ENCODE results near the gene KCNMB1. TPM values are rescaled to one million over a fixed set of nuclear protein-coding genes. Genes with fewer than 3 reads are reported as not detected.

Gene KCNMB1
- total RNA-seq, 1 donor from 2014 or later = 4.9 TPM

DNA sequence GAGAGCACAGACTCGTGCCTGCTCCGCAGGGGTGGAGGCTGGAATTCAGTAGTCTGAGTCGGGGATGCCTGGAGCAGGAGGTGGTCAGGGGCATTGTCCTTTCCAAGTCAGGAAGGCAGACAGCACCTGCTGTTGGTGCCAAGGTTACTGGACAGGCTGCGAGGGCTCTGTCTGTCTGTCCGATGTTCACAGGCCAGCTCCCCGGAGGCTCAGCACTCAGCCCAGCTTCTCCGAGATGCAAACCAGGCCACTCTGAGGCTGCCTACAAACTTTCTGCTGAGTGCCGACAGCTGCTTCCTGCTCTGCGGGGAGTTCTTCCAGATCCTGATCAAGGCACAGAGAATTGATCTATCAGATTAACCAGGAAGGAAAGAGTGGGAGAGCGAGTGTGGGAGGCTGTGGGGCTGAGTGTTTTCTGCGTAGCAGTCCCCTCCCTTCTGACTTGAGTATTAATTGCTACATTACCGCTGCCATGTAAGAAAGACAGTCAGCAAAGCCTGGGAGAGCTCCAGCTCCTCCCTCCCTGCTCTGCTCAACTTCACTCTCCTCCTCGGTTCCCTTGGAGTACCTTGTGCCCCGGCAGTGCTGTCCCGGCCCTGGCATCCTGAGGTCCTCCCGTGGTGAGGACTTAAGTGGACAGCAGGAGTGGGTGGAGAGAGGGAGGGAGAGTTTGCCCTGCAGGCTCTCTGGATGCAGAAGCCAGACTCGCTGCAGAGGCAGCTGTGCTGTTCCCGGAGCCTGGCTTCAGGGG, 36.0 kb downstream of the KCNMB1 start:
- Histone ChIP-seq H3K4me3 (peak overlapping the region; percentile 3 to 37), H3K27ac (peak overlapping the region; percentile 12), H3K9me3 (no peaks in the 10 kb centered on the region), H3K27me3 (no peaks in the 10 kb centered on the region), H3K36me3 (no peaks in the 10 kb centered on the region), H3K4me1 (no peaks in the 10 kb centered on the region)
- no peak for DNase-seq (ENCODE audit: extremely low spot score in 2 of 2)
- intact Hi-C loops (cut with DNase I) = no loop called here
- TF ChIP-seq, protein P1, sequence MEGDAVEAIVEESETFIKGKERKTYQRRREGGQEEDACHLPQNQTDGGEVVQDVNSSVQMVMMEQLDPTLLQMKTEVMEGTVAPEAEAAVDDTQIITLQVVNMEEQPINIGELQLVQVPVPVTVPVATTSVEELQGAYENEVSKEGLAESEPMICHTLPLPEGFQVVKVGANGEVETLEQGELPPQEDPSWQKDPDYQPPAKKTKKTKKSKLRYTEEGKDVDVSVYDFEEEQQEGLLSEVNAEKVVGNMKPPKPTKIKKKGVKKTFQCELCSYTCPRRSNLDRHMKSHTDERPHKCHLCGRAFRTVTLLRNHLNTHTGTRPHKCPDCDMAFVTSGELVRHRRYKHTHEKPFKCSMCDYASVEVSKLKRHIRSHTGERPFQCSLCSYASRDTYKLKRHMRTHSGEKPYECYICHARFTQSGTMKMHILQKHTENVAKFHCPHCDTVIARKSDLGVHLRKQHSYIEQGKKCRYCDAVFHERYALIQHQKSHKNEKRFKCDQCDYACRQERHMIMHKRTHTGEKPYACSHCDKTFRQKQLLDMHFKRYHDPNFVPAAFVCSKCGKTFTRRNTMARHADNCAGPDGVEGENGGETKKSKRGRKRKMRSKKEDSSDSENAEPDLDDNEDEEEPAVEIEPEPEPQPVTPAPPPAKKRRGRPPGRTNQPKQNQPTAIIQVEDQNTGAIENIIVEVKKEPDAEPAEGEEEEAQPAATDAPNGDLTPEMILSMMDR (IDR thresholded peaks at IDR 0.05) = no peak
- TF ChIP-seq POLR2A (IDR thresholded peaks at IDR 0.05) (no peak), POLR2AphosphoS5 (IDR thresholded peaks at IDR 0.05; ENCODE audit: insufficient read depth in 1 of 2, low read depth in 1 of 2) (no peak)

DNA sequence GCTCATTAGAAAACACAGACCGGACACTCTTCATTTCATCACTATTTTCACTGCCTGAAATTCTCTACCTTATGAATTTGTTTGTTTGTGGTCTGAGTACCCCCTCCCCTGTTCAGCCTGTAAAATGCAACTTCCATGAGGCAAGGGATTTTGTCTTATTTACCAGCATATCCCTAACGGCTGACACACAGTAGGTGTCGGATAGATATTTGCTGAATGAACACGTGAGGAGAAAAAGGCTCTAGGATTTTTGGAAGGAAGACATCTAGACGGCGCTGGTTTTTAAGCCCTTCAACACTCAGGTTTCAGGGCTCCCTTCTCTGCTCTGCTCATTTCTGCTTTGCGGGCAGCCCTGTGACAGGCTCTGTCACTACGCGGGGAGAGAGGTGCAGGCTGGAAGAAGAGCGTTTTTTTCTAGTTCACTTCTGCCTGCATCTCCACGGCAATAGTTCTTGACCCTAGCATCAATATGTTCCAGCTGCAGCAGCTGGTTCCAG, 41.0 kb downstream of the KCNMB1 start:
- Histone ChIP-seq H3K27me3 (no peaks in the 10 kb centered on the region), H3K36me3 (no peaks in the 10 kb centered on the region), H3K27ac (peak overlapping the region; percentile 53), H3K4me3 (no peak overlapping the region), H3K9me3 (no peaks in the 10 kb centered on the region), H3K4me1 (no peaks in the 10 kb centered on the region)
- no peak for DNase-seq (ENCODE audit: extremely low spot score in 2 of 2)
- intact Hi-C loops (cut with DNase I) = no loop called here
- TF ChIP-seq, protein P1 (IDR thresholded peaks at IDR 0.05) = no peak

DNA sequence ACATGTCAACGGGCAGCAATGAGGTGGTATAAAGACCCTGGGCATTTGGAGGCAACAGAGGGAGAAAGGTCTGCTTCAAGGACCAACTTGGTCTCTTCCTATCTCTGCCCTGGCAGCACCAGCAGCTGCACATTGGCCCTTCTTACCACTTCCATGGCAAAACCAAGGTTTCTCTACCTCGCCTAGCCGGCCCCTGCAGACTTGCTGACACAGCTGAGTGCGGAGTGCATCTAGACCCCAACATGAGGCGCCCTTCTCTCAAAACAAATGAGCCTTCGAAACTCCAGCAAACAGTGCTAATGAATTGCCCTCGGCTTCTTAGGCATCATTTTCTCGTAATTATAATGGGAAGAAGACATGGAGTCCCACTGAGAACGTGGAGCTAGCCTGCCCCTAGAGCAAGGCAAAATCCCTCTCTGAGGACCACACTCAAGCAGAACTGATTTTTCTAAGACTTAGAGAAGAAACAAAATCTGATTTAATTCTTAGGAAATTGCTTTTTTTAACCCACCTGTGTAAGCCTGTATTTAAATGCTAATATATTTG, 42.1 kb downstream of the KCNMB1 start:
- TF ChIP-seq, protein P1 (IDR thresholded peaks at IDR 0.05) = no peak
- TF ChIP-seq POLR2AphosphoS5 (IDR thresholded peaks at IDR 0.05; ENCODE audit: insufficient read depth in 1 of 2, low read depth in 1 of 2) (no peak), POLR2A (IDR thresholded peaks at IDR 0.05) (no peak)
- no peaks in the 10 kb centered on the region for H3K36me3 ChIP-seq
- intact Hi-C loops (cut with DNase I) = no loop called here
- no peaks in the 10 kb centered on the region for H3K27me3 ChIP-seq
- H3K27ac ChIP-seq = no peak overlapping the region
- no peak overlapping the region for H3K4me3 ChIP-seq
- no peaks in the 10 kb centered on the region for H3K9me3 ChIP-seq
- no peak for DNase-seq (ENCODE audit: extremely low spot score in 2 of 2)
- H3K4me1 ChIP-seq = no peaks in the 10 kb centered on the region

DNA sequence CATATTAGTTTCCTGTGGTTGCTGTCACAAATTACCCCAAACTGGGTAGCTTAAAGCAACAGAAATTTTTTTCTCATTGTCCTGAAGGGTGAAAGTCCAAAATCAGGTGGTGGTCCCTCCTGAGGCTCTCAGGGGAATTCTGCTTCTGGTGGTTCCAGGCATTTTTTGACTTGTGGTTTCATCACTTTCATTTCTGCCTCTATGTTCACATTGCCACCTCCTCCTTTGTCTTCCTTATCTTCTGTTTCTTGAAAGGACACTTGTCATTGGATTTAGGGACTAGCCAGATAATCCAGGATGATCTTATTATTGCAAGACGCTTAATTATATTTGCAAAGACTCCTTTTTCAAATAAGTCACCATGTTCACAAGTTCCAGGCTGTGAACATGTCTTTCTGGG, 43.2 kb downstream of the KCNMB1 start:
- no peak overlapping the region for H3K4me3 ChIP-seq
- H3K27me3 ChIP-seq = no peaks in the 10 kb centered on the region
- no peak overlapping the region for H3K27ac ChIP-seq
- no peak for DNase-seq (ENCODE audit: extremely low spot score in 2 of 2)
- no peaks in the 10 kb centered on the region for H3K36me3 ChIP-seq
- H3K4me1 ChIP-seq = no peaks in the 10 kb centered on the region
- H3K9me3 ChIP-seq = no peaks in the 10 kb centered on the region
- no peak for TF ChIP-seq POLR2A (IDR thresholded peaks at IDR 0.05)
- TF ChIP-seq POLR2AphosphoS5 (IDR thresholded peaks at IDR 0.05; ENCODE audit: insufficient read depth in 1 of 2, low read depth in 1 of 2) = no peak
- TF ChIP-seq, protein P1 (IDR thresholded peaks at IDR 0.05) = no peak
- intact Hi-C loops (cut with DNase I) = no loop called here

DNA sequence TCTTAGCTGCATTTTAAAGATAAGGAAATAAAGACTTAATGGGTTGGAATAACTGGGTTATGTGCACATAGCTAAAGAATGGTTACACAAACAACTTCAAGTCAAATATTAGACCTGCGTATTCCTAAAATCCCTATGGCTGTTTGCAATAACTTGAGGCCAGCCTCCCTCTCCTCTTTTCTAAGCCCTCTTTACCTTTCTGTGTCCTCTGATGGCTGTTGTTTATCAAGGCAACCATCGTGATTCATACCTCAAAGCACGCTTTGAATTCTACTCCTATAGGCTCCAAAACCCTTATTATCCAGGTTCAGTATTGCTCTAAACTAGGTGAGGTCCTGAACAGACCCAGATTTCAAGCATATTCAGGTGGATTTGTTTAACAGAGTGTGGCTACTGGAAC, 46.0 kb downstream of the KCNMB1 start:
- Histone ChIP-seq H3K27me3 (no peaks in the 10 kb centered on the region), H3K4me1 (no peaks in the 10 kb centered on the region), H3K9me3 (no peaks in the 10 kb centered on the region), H3K27ac (no peak overlapping the region), H3K4me3 (no peak overlapping the region), H3K36me3 (no peaks in the 10 kb centered on the region)
- TF ChIP-seq POLR2AphosphoS5 (IDR thresholded peaks at IDR 0.05; ENCODE audit: insufficient read depth in 1 of 2, low read depth in 1 of 2) = no peak
- TF ChIP-seq POLR2A (IDR thresholded peaks at IDR 0.05) = no peak
- TF ChIP-seq, protein P1 (IDR thresholded peaks at IDR 0.05) = no peak
- no peak for DNase-seq (ENCODE audit: extremely low spot score in 2 of 2)
- intact Hi-C loops (cut with DNase I) = loop anchor here (5.0 kb wide), 1 partner anchor 116 kb away; no protein-coding TSS in a partner anchor
